Thyroid gland (tissue), 4 donors: ENCODE data around the gene NPBWR2.

Experiments
- POLR2A ChIP-seq, 2 donors: fragments of 450-650 bp; IDR thresholded peaks; one replicate each; pipeline ENCODE4 v1.6.1; 2017; ENCODE audit warnings: antibody characterized with exemption in 2 of 2, mild to moderate bottlenecking in 2 of 2, moderate library complexity in 1 of 2
- TF ChIP-seq, protein P1 (sequence below), 6 experiments: fragments of 200-600 bp in 3 of 6; fragments of 450-650 bp in 3 of 6; sonication (generic) in 3 of 6; IDR thresholded peaks; one replicate each; pipeline ENCODE4 v1.5.1; 2016 to 2019; ENCODE audit warnings: antibody characterized with exemption in 6 of 6, mild to moderate bottlenecking in 2 of 6, inconsistent platforms in 1 of 6, moderate library complexity in 1 of 6

DNA sequence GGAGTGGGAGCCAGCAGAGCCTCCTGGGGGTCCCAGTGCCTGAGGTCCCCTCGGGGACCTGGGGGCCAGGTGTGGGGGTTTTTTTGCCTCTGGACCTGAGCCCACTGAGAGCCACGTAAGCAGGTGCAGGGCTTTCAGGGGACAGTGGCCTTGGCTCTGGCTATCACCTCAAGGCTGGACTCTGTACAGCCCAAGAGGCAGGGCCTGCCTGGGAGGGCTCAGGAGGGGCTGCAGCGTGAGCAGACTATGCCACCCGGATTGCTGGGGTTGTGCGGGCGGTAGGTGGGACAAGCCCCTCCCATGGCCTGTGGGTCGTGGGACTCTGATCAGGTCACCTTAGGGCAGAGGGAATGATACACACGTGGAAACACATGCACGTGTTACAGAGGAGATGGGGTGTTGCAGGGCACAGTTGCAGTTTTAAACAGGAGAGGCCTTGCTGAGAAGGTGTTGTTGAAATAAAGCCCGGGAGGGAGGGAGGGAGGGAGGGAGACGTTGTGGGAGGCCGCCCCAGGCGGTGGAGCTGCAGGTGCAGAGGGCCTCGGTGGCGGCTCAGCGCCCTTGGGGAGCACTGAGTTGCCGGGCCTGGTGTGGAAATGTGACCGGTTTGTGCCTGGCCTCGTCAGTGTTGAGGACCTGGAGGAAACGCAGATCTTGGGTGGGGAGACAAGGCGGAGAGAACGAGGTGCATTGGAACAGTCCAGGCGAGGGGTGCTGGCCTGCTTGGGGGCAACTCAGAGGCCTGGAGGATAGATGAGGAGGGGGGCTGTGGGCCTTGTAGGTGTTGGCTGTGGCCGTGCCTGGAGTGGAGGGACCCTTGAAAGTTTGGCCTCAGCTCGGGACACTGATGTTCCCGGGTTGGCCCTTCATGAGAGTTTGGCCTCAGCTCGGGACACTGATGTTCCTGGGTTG lies 42.0 kb downstream of the NPBWR2 start:
- TF ChIP-seq POLR2A (IDR thresholded peaks at IDR 0.05) = no peak
- TF ChIP-seq, protein P1, sequence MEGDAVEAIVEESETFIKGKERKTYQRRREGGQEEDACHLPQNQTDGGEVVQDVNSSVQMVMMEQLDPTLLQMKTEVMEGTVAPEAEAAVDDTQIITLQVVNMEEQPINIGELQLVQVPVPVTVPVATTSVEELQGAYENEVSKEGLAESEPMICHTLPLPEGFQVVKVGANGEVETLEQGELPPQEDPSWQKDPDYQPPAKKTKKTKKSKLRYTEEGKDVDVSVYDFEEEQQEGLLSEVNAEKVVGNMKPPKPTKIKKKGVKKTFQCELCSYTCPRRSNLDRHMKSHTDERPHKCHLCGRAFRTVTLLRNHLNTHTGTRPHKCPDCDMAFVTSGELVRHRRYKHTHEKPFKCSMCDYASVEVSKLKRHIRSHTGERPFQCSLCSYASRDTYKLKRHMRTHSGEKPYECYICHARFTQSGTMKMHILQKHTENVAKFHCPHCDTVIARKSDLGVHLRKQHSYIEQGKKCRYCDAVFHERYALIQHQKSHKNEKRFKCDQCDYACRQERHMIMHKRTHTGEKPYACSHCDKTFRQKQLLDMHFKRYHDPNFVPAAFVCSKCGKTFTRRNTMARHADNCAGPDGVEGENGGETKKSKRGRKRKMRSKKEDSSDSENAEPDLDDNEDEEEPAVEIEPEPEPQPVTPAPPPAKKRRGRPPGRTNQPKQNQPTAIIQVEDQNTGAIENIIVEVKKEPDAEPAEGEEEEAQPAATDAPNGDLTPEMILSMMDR (IDR thresholded peaks at IDR 0.05) = no peak
